Adrenal gland (tissue), 19 donors: ENCODE measurements around the gene CMTM6. TPM values are rescaled to one million over a fixed set of nuclear protein-coding genes. Genes with fewer than 3 reads are reported as not detected.

Experiments used
- DNase-seq, 7 donors: peaks; one replicate each; pipeline ENCODE4 v3.0.0-alpha.2; 2019 to 2020
- H3K27ac ChIP-seq, 5 donors: fragments of 200-600 bp; sonication (generic) in 4 of 5; 1 replicate in 3 of 5; 2 replicates in 2 of 5; pipeline versions ENCODE4 v1.5.1 to v1.8.0; 2016 to 2020; ENCODE audit warnings: mild to moderate bottlenecking in 1 of 5
- H3K27me3 ChIP-seq: fragments of 200-600 bp; 2 replicates; pipeline ENCODE4 v1.8.0; 2021
- H3K36me3 ChIP-seq, 2 donors: fragments of 200-600 bp; replicated peaks in 1 of 2; 1 replicate in 1 of 2; 2 replicates in 1 of 2; pipeline versions ENCODE4 v1.5.1 to v1.8.0; 2018 to 2022
- H3K4me1 ChIP-seq, 2 donors: fragments of 200-600 bp; replicated peaks in 1 of 2; 1 replicate in 1 of 2; 2 replicates in 1 of 2; pipeline versions ENCODE4 v1.5.1 to v1.8.0; 2018 to 2021
- H3K4me3 ChIP-seq, 4 donors: fragments of 200-600 bp; sonication (generic) in 3 of 4; one replicate each; pipeline ENCODE4 v1.5.1; 2016 to 2018
- H3K9me3 ChIP-seq, 3 donors: fragments of 200-600 bp; sonication (generic) in 1 of 3; replicated peaks in 1 of 3; 1 replicate in 2 of 3; 2 replicates in 1 of 3; pipeline versions ENCODE4 v1.5.1 to v1.8.0; 2016 to 2021
- POLR2A ChIP-seq, 2 donors: fragments of 450-650 bp; IDR thresholded peaks; one replicate each; pipeline ENCODE4 v1.6.1; 2017; ENCODE audit warnings: antibody characterized with exemption in 2 of 2, mild to moderate bottlenecking in 2 of 2, moderate library complexity in 1 of 2
- WGBS, 4 donors: extraction: QIAGEN DNeasy Blood & Tissue Kit in 2 of 4; methylation state at CpG; one replicate each; pipeline versions ENCODE4 v1.1.5 to v1.1.7; 2013 to 2017; 5-methylcytosine and 5-hydroxymethylcytosine counted together
- intact Hi-C, 2 donors: fragments of 100-400 bp; cut with DNase I; formaldehyde crosslinking; loops; one replicate each; pipeline versions ENCODE4 v1.14.1 to v1.15.0; 2022 to 2023
- long read RNA-seq, 10 donors: library from polyadenylated mRNA in 3 of 10; unstranded in 2 of 10; stranded (forward) in 1 of 10; transcript quantifications; one replicate each; pipeline ENCODE4 v2.0.0 and lab custom pipeline, GENCODE V29; 2021 to 2026
- polyA plus RNA-seq, 3 donors: library from polyadenylated mRNA; stranded (reverse); fragments of 200-250 nt in 2 of 3; fragments of 350-450 nt in 1 of 3; fragmentation: Illumina TruSeq in 1 of 3; extraction: RNeasy Lipid Tissue Mini Kit (QIAGEN cat#74804) in 1 of 3; gene quantifications; one replicate each; pipeline ENCODE4 v1.2.3, GENCODE V29; 2013 to 2014
- total RNA-seq, 9 donors: library from RNA; depleted of rRNA in 4 of 9; stranded (reverse); fragments of >200 nt in 4 of 9; fragments of 120-200 nt in 1 of 9; fragmentation: NEBNext Ultra II Directional in 1 of 9; extraction: Animal tissue kit (Norgen Biotek cat#: 25700) in 1 of 9; gene quantifications; one replicate each; pipeline versions ENCODE4 v1.1.0 to v1.2.4, GENCODE V29; 2013 to 2023
- TF ChIP-seq, protein P1 (sequence below), 6 experiments: fragments of 450-650 bp in 4 of 6; fragments of 200-600 bp in 2 of 6; sonication (generic) in 1 of 6; IDR thresholded peaks; 1 replicate in 5 of 6; 2 replicates in 1 of 6; pipeline versions ENCODE4 v1.5.1 to v1.8.0; 2016 to 2021; ENCODE audit warnings: antibody characterized with exemption in 6 of 6, mild to moderate bottlenecking in 2 of 6, moderate library complexity in 1 of 6
- donor health status: healthy with polysubstance abuse.
- donor health status: Bipolar disorder and iron deficiency.
- donor health status: DM: yes; HTN: yes; CAD: no.
- donor health status: DM: no; HTN: no; CAD: no.
- donor health status: DM: no; HTN: no; CAD: no.
- donor health status: DM: yes; HTN: yes; CAD: no.

The CMTM6 gene, protein sequence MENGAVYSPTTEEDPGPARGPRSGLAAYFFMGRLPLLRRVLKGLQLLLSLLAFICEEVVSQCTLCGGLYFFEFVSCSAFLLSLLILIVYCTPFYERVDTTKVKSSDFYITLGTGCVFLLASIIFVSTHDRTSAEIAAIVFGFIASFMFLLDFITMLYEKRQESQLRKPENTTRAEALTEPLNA
- total RNA-seq (10 to 100 TPM; 33.7 to 62.5 (median 44.8) TPM), polyA plus RNA-seq (10 to 100 TPM; 13.5 to 32.0 (median 17.0) TPM)
- long read RNA-seq, donor 1, transcript CMTM6-201 (4 exons, 3,863 nt): major isoform, 33 of 33 reads
- long read RNA-seq, donor 1, partial matches to known transcripts: 0 of 33 reads
- long read RNA-seq, donor 1, other reads (novel, unspliced or antisense): 0 of 33 reads
- long read RNA-seq, donor 2, transcript CMTM6-201 (4 exons, 3,863 nt): major isoform, 23 of 24 reads
- long read RNA-seq, donor 2, partial matches to known transcripts: 0 of 24 reads
- long read RNA-seq, donor 2, other reads (novel, unspliced or antisense): 0 of 24 reads
- long read RNA-seq, donor 3, transcript CMTM6-201 (4 exons, 3,863 nt): major isoform, 28 of 28 reads
- long read RNA-seq, donor 3, partial matches to known transcripts: 0 of 28 reads
- long read RNA-seq, donor 3, other reads (novel, unspliced or antisense): 0 of 28 reads
- long read RNA-seq, donor 4, transcript CMTM6-201 (4 exons, 3,863 nt): major isoform, 58 of 60 reads
- long read RNA-seq, donor 4, partial matches to known transcripts: 0 of 60 reads
- long read RNA-seq, donor 4, other reads (novel, unspliced or antisense): 2 of 60 reads
- long read RNA-seq, donor 5, transcript CMTM6-201 (4 exons, 3,863 nt): major isoform, 186 of 191 reads
- long read RNA-seq, donor 5, partial matches to known transcripts: 2 of 191 reads
- long read RNA-seq, donor 5, other reads (novel, unspliced or antisense): 3 of 191 reads
- long read RNA-seq, donor 6, transcript CMTM6-201 (4 exons, 3,863 nt): major isoform, 28 of 29 reads
- long read RNA-seq, donor 6, partial matches to known transcripts: 0 of 29 reads
- long read RNA-seq, donor 6, other reads (novel, unspliced or antisense): 1 of 29 reads
- long read RNA-seq, donor 7, transcript CMTM6-201 (4 exons, 3,863 nt): major isoform, 10 of 10 reads
- long read RNA-seq, donor 7, partial matches to known transcripts: 0 of 10 reads
- long read RNA-seq, donor 7, other reads (novel, unspliced or antisense): 0 of 10 reads
- long read RNA-seq, donor 8, transcript CMTM6-201 (4 exons, 3,863 nt): major isoform, 37 of 38 reads
- long read RNA-seq, donor 8, partial matches to known transcripts: 0 of 38 reads
- long read RNA-seq, donor 8, other reads (novel, unspliced or antisense): 0 of 38 reads
- long read RNA-seq, donor 9, transcript CMTM6-201 (4 exons, 3,863 nt): major isoform, 32 of 33 reads
- long read RNA-seq, donor 9, partial matches to known transcripts: 0 of 33 reads
- long read RNA-seq, donor 9, other reads (novel, unspliced or antisense): 0 of 33 reads
- long read RNA-seq, donor 10, transcript CMTM6-201 (4 exons, 3,863 nt): major isoform, 13 of 20 reads
- long read RNA-seq, donor 10, partial matches to known transcripts: 7 of 20 reads
- long read RNA-seq, donor 10, other reads (novel, unspliced or antisense): 0 of 20 reads

DNA sequence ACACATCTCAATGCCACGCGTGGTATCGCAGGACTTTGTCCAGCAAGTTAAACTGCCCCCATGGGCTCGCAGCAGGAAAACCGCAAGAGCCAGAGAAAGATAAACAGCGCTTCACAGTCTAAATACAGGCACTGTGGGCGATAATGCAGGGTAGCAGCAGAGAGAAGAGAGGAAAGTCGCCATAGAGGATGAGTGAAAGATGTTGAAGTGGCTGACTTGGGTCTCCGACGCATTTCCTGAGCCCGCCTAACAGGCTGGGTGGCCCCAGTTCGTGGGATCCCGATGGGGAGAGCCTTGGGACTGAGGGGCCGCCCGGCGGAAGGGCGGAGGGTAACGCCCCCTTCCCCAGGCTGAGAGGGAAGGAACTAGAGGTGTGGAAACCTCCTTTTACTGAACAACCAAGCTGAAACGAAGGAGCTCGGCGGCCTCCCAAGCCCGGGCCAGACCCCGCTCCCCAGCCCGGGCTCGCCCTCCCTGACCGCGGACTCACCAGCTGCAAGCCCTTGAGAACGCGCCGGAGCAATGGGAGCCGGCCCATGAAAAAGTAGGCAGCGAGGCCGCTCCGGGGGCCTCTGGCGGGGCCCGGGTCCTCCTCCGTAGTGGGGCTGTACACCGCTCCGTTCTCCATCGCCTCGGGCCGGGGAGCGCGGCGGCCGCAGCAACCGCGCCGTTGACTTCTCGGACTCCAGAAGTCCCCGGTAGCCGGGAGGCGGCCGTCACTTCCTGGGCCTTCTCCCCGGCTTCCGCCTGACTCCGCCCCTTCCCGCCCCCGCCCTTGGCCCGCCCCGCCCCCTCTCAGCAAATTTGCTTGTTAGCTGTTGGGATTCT is at the start of gene CMTM6:
TSS of gene CMTM6 (minus strand) at position 735 of the 828 bp plus-strand sequence. CDS start at position 628, 107 bp downstream.
- intact Hi-C loops: no loop called here
- WGBS, 4 donors: 0% methylated on average over 22 to 61 of the region's 61 CpGs
- peak within 1 kb of the TSS; percentile 68 to 98 (median 90) for H3K4me3 ChIP-seq
- no peaks in the 10 kb centered on the region for H3K27me3 ChIP-seq
- peak; percentile 27 to 60 for TF ChIP-seq POLR2A (IDR thresholded peaks at IDR 0.05)
- TF ChIP-seq, protein P1, sequence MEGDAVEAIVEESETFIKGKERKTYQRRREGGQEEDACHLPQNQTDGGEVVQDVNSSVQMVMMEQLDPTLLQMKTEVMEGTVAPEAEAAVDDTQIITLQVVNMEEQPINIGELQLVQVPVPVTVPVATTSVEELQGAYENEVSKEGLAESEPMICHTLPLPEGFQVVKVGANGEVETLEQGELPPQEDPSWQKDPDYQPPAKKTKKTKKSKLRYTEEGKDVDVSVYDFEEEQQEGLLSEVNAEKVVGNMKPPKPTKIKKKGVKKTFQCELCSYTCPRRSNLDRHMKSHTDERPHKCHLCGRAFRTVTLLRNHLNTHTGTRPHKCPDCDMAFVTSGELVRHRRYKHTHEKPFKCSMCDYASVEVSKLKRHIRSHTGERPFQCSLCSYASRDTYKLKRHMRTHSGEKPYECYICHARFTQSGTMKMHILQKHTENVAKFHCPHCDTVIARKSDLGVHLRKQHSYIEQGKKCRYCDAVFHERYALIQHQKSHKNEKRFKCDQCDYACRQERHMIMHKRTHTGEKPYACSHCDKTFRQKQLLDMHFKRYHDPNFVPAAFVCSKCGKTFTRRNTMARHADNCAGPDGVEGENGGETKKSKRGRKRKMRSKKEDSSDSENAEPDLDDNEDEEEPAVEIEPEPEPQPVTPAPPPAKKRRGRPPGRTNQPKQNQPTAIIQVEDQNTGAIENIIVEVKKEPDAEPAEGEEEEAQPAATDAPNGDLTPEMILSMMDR (IDR thresholded peaks at IDR 0.05): no peak
- no peaks in the 10 kb centered on the region for H3K36me3 ChIP-seq
- peak; percentile 77 to 88 (median 83) for DNase-seq
- H3K4me1 ChIP-seq: peaks cover 4 to 17% of the 10 kb centered on the region in 2 donors
- H3K9me3 ChIP-seq: no peaks in the 10 kb centered on the region
- peak within 1 kb of the TSS; percentile 91 to 98 (median 93) for H3K27ac ChIP-seq

DNA sequence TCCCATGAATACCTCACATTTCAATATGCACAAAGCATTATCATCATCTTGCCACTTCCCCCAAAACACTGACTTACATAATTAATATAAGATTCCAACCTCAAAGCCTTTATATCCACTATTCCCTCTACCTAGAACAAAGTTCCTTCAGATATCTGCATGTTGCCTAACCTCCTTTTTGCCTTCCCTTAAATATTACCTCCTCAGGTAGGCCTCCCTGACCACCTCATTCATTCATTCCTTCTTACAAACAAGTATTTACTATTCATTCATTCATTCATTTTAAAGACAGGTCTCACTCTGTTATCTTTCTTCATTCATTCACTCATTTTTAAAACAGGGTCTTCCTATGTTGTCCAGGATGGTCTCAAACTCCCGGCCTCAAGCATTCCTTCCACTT is 49.4 kb upstream of the CMTM6 start:
- Histone ChIP-seq H3K27ac (no peak overlapping the region), H3K4me3 (no peak overlapping the region), H3K4me1 (no peaks in the 10 kb centered on the region), H3K9me3 (no peaks in the 10 kb centered on the region), H3K27me3 (no peaks in the 10 kb centered on the region), H3K36me3 (no peaks in the 10 kb centered on the region)
- TF ChIP-seq, protein P1 (IDR thresholded peaks at IDR 0.05): no peak
- TF ChIP-seq POLR2A (IDR thresholded peaks at IDR 0.05): no peak
- intact Hi-C loops: no loop called here
- 91 to 100% (median 97%) methylated on average over 1 of the region's 1 CpG for WGBS, 4 donors
- no peak for DNase-seq

DNA sequence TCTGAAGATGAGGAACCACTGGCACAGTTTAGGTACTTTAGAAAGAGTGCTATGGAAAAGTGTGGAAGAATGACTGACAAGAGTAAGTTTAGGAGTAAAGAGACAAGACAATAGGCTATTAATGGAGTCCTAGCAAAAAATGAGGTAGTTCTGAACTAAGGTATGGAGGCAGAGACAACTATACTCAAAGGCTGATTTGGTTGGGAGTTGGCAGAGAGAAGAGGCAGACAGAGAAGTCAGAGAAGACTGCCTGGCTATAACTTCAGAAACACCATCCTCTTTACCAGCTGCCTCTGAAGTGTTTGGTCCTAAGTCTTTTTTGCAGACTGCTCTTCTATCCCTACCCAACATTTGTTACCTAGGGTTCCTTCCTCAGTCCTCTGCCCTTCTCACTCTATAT is 48.8 kb upstream of the CMTM6 start:
- Histone ChIP-seq H3K4me1 (no peaks in the 10 kb centered on the region), H3K27ac (no peak overlapping the region), H3K27me3 (no peaks in the 10 kb centered on the region), H3K4me3 (no peak overlapping the region), H3K9me3 (no peaks in the 10 kb centered on the region), H3K36me3 (no peaks in the 10 kb centered on the region)
- TF ChIP-seq, protein P1 (IDR thresholded peaks at IDR 0.05): no peak
- no peak for TF ChIP-seq POLR2A (IDR thresholded peaks at IDR 0.05)
- no peak for DNase-seq
- intact Hi-C loops: no loop called here
